ENCODE results near the gene BMPER. TPM values are rescaled to one million over a fixed set of nuclear protein-coding genes. Genes with fewer than 3 reads are reported as not detected.

Gene BMPER
- total RNA-seq, 1 experiment from 2014 or later = 0.50 TPM

DNA sequence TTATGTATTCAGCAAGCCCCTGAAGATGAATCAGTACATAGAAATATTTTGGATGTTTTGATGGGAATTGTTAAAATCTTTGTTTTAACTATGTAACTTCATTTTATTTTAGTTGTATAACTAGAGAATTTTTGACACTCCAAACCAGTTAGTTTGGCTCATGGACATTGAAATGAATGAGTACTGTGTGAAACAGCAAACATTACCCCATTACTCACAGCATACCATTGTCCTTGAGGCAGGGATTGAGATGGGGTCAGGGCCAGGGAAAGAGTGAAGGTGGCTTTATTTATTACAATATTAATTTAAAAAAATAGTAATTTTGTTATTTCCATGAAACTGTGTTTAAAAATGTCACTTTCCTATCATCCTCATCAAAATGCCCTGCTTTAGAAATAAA, 4.8 kb upstream of the BMPER start:
- intact Hi-C loops (cut with micrococcal nuclease; ENCODE audit: unreplicated experiment) = no loop called here
- Histone ChIP-seq H3K4me2 (no peak overlapping the region), H3K27me3 (ENCODE audit: insufficient read depth, low read depth) (no peaks in the 10 kb centered on the region), H3F3A (ENCODE audit: insufficient read depth, low read depth) (no peaks in the 10 kb centered on the region), H3K27ac (no peak overlapping the region), H4K20me1 (ENCODE audit: insufficient read depth) (no peaks in the 10 kb centered on the region), H3K9me2 (ENCODE audit: insufficient read depth) (no peaks in the 10 kb centered on the region), H3K4me3 (no peak overlapping the region), H3K4me1 (replicated peaks; ENCODE audit: insufficient read depth) (no peaks in the 10 kb centered on the region), H3K79me2 (ENCODE audit: low read depth) (no peaks in the 10 kb centered on the region), H3K9me3 (ENCODE audit: insufficient read depth, low read depth) (no peaks in the 10 kb centered on the region), H3K36me3 (ENCODE audit: low read depth) (no peaks in the 10 kb centered on the region), H2AFZ (no peak overlapping the region)
- no peak for DNase-seq
- POLR2A ChIA-PET (ENCODE audit: unreplicated experiment) = no interaction called here
- TF ChIP-seq, protein P1, sequence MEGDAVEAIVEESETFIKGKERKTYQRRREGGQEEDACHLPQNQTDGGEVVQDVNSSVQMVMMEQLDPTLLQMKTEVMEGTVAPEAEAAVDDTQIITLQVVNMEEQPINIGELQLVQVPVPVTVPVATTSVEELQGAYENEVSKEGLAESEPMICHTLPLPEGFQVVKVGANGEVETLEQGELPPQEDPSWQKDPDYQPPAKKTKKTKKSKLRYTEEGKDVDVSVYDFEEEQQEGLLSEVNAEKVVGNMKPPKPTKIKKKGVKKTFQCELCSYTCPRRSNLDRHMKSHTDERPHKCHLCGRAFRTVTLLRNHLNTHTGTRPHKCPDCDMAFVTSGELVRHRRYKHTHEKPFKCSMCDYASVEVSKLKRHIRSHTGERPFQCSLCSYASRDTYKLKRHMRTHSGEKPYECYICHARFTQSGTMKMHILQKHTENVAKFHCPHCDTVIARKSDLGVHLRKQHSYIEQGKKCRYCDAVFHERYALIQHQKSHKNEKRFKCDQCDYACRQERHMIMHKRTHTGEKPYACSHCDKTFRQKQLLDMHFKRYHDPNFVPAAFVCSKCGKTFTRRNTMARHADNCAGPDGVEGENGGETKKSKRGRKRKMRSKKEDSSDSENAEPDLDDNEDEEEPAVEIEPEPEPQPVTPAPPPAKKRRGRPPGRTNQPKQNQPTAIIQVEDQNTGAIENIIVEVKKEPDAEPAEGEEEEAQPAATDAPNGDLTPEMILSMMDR (conservative IDR thresholded peaks at IDR 0.05) = no peak
- no peak for TF ChIP-seq EZH2 (IDR thresholded peaks at IDR 0.05; ENCODE audit: low read depth)
- BruUV-seq (replicated peaks) = no TSS peak
- CTCF ChIA-PET = no interaction called here

DNA sequence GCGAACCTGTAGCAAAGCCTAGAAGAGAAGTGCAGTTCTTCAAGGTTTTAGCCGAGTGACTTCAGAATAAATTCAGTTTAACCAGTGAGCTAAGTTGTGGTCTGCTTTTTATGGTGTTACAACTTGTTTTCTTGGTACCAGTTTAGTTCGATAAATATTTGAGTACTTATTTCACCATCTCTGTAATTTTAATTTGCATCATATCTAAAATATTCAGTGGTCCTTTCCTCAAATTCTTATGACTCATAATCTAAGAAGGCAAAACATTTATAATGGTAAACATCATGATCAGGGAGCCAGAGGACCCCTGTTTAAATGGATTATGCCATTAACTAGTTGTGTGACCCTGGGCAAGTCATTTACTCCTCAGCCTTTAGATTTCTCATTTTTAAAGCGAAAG, 4.1 kb upstream of the BMPER start:
- Histone ChIP-seq H3K4me1 (replicated peaks; ENCODE audit: insufficient read depth) (no peaks in the 10 kb centered on the region), H3K27me3 (ENCODE audit: insufficient read depth, low read depth) (no peaks in the 10 kb centered on the region), H3K36me3 (ENCODE audit: low read depth) (no peaks in the 10 kb centered on the region), H3K4me3 (no peak overlapping the region), H3K9me3 (ENCODE audit: insufficient read depth, low read depth) (no peaks in the 10 kb centered on the region), H3K79me2 (ENCODE audit: low read depth) (no peaks in the 10 kb centered on the region), H3K27ac (no peak overlapping the region), H3K4me2 (no peak overlapping the region), H3K9me2 (ENCODE audit: insufficient read depth) (no peaks in the 10 kb centered on the region), H2AFZ (no peak overlapping the region), H3F3A (ENCODE audit: insufficient read depth, low read depth) (no peaks in the 10 kb centered on the region), H4K20me1 (ENCODE audit: insufficient read depth) (no peaks in the 10 kb centered on the region)
- no peak for TF ChIP-seq EZH2 (IDR thresholded peaks at IDR 0.05; ENCODE audit: low read depth)
- TF ChIP-seq, protein P1 (conservative IDR thresholded peaks at IDR 0.05) = no peak
- DNase-seq = no peak
- BruUV-seq (replicated peaks) = no TSS peak
- intact Hi-C loops (cut with micrococcal nuclease; ENCODE audit: unreplicated experiment) = no loop called here
- CTCF ChIA-PET = no interaction called here
- POLR2A ChIA-PET (ENCODE audit: unreplicated experiment) = interaction anchor here (0.7 kb wide), 1 partner anchor 372 kb away, joined by 3 read pairs; no protein-coding TSS in a partner anchor

DNA sequence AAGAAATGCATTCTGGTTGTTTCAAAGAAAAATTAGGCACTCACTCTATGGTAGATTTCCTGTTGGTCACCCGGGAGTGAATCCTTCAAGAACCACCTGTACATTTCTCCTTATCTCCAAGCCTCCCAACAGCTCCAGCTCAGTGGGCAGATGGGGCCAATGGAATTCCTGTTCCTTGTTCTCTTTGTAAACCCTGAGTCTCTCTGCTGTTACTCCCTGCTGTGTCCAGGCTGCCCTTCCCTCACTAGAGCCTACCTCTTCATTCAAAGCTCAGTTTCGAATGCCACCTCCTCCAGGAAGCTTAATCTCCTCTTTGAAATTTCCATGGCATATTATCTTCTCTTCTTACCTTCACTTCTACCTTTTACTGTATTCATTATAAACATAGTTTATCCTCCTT, 3.5 kb upstream of the BMPER start:
- H3K36me3 ChIP-seq (ENCODE audit: low read depth) = no peaks in the 10 kb centered on the region
- no peak overlapping the region for H3K4me2 ChIP-seq
- H3K4me1 ChIP-seq (replicated peaks; ENCODE audit: insufficient read depth) = no peaks in the 10 kb centered on the region
- ChIA-PET CTCF (no interaction called here), POLR2A (ENCODE audit: unreplicated experiment) (interaction anchor here (0.7 kb wide), 1 partner anchor 372 kb away, joined by 3 read pairs; no protein-coding TSS in a partner anchor)
- no peak for DNase-seq
- no peak overlapping the region for H3K27ac ChIP-seq
- no peaks in the 10 kb centered on the region for H3K9me3 ChIP-seq (ENCODE audit: insufficient read depth, low read depth)
- H3K9me2 ChIP-seq (ENCODE audit: insufficient read depth) = no peaks in the 10 kb centered on the region
- no peaks in the 10 kb centered on the region for H3F3A ChIP-seq (ENCODE audit: insufficient read depth, low read depth)
- H2AFZ ChIP-seq = no peak overlapping the region
- intact Hi-C loops (cut with micrococcal nuclease; ENCODE audit: unreplicated experiment) = no loop called here
- no TSS peak for BruUV-seq (replicated peaks)
- H3K4me3 ChIP-seq = no peak overlapping the region
- no peaks in the 10 kb centered on the region for H3K79me2 ChIP-seq (ENCODE audit: low read depth)
- no peak for TF ChIP-seq EZH2 (IDR thresholded peaks at IDR 0.05; ENCODE audit: low read depth)
- TF ChIP-seq, protein P1 (conservative IDR thresholded peaks at IDR 0.05) = no peak
- no peaks in the 10 kb centered on the region for H4K20me1 ChIP-seq (ENCODE audit: insufficient read depth)
- H3K27me3 ChIP-seq (ENCODE audit: insufficient read depth, low read depth) = no peaks in the 10 kb centered on the region
